K562 (cell line): Measurements from ENCODE around the gene DHX57. TPM values are rescaled to one million over a fixed set of nuclear protein-coding genes. Genes with fewer than 3 reads are reported as not detected.

Source experiments
- DDX20 ChIP-seq: fragments of 450-650 bp; IDR thresholded peaks from 2 replicates; pipeline ENCODE4 v1.6.1; 2016; ENCODE audit warnings: missing genetic modification characterization, low read depth, mild to moderate bottlenecking, missing compliant biosample characterization, moderate library complexity
- E4F1 ChIP-seq: fragments of 250-450 bp; sonication (Bioruptor Pico); IDR thresholded peaks from 2 replicates; pipeline ENCODE4 v1.5.0; 2021; ENCODE audit warnings: mild to moderate bottlenecking, borderline replicate concordance
- FOXM1 ChIP-seq, 2 experiments: fragments of 450-650 bp in 1 of 2; sonication (generic) in 1 of 2; formaldehyde crosslinking in 1 of 2; IDR thresholded peaks; 2 replicates each; pipeline versions ENCODE4 v1.6.1 to v1.9.0; 2017 to 2022; ENCODE audit warnings: low read depth in 2 of 2, mild to moderate bottlenecking in 2 of 2, missing genetic modification reagents in 1 of 2, moderate library complexity in 1 of 2
- KDM5B ChIP-seq: fragments of 200-600 bp; sonication (generic); IDR thresholded peaks from 2 replicates; pipeline ENCODE4 v1.6.1; 2012; ENCODE audit warnings: low read depth, mild to moderate bottlenecking, moderate library complexity, low read length, control low read depth, inconsistent platforms; ENCODE audit not compliant: insufficient replicate concordance
- MTF1 ChIP-seq: fragments of 250-450 bp; sonication (Bioruptor Pico); IDR thresholded peaks from 2 replicates; pipeline ENCODE4 v1.9.0; 2021; ENCODE audit warnings: moderate library complexity, mild to moderate bottlenecking, inconsistent platforms, borderline replicate concordance
- NR0B1 ChIP-seq: fragments of 450-650 bp; IDR thresholded peaks from one replicate; pipeline ENCODE4 v1.6.1; 2018; ENCODE audit warnings: mild to moderate bottlenecking, moderate library complexity; ENCODE audit not compliant: partially characterized antibody
- PHF8 ChIP-seq: fragments of 200-600 bp; sonication (generic); IDR thresholded peaks from 2 replicates; pipeline ENCODE4 v1.6.1; 2012; ENCODE audit warnings: mixed run types, mild to moderate bottlenecking, inconsistent platforms, low read length, moderate library complexity, borderline replicate concordance
- RBM14 ChIP-seq: fragments of 200-400 bp; formaldehyde crosslinking; IDR thresholded peaks from 2 replicates; pipeline ENCODE4 v1.6.1; 2018; ENCODE audit warnings: low read depth, mild to moderate bottlenecking, low read length, moderate library complexity, borderline replicate concordance; ENCODE audit not compliant: insufficient read depth
- SAP30 ChIP-seq: fragments of 200-600 bp; sonication (generic); IDR thresholded peaks from 2 replicates; pipeline ENCODE4 v1.6.1; 2012; ENCODE audit warnings: borderline replicate concordance, low read depth, mild to moderate bottlenecking, moderate library complexity, low read length, control low read depth, inconsistent platforms; ENCODE audit not compliant: insufficient read depth, poor library complexity, severe bottlenecking
- SMARCA5 ChIP-seq: fragments of 450-650 bp; IDR thresholded peaks from 2 replicates; pipeline ENCODE4 v1.6.1; 2016
- SMC3 ChIP-seq: conservative IDR thresholded peaks from 2 replicates; pipeline ENCODE4 v1.6.1; 2011; ENCODE audit warnings: low read depth, low read length, improper control_type of control experiment; ENCODE audit not compliant: insufficient read depth
- ZNF77 ChIP-seq: fragments of 250-450 bp; sonication (Bioruptor Pico); IDR thresholded peaks from 2 replicates; pipeline ENCODE4 v1.5.0; 2020
- polyA plus RNA-seq, 8 experiments: library from polyadenylated mRNA; depleted of rRNA in 4 of 8; stranded (reverse) in 5 of 8; unstranded in 3 of 8; fragments of >200 nt; fragmentation: Nextera tagmentation in 2 of 8; fragmentation: Illumina TruSeq in 1 of 8; extraction: Ambion mirVana in 2 of 8; extraction: Trizol in 1 of 8; gene quantifications; 2 replicates each; pipeline versions ENCODE4 v1.2.1 to v1.2.3, GENCODE V29; 2011 to 2014; ENCODE audit warnings: inconsistent platforms in 1 of 8, missing spikeins in 1 of 8
- total RNA-seq, 7 experiments: library from RNA; depleted of rRNA in 6 of 7; stranded (reverse); fragments of >200 nt in 6 of 7; fragmentation: Illumina TruSeq in 2 of 7; extraction: Trizol in 2 of 7; gene quantifications; 2 replicates each; pipeline versions ENCODE4 v1.2.1 to v1.2.3, GENCODE V29; 2011 to 2021; ENCODE audit warnings: low replicate concordance in 1 of 7
- TF ChIP-seq, protein P1 (sequence below): sonication (generic); formaldehyde crosslinking; IDR thresholded peaks from 2 replicates; pipeline ENCODE4 v1.8.1; 2023; ENCODE audit warnings: mild to moderate bottlenecking, missing genetic modification reagents, moderate library complexity
- TF ChIP-seq, protein P2 (sequence below), 2 experiments: fragments of 200-800 bp in 1 of 2; sonication (Bioruptor generic) in 1 of 2; sonication (generic) in 1 of 2; formaldehyde crosslinking in 1 of 2; IDR thresholded peaks in 1 of 2; conservative IDR thresholded peaks in 1 of 2; 2 replicates each; pipeline versions ENCODE4 v1.5.0 to v1.6.1; 2016 to 2020; ENCODE audit warnings: missing compliant biosample characterization in 1 of 2, missing genetic modification characterization in 1 of 2, missing genetic modification reagents in 1 of 2
- TF ChIP-seq, protein P3 (sequence below), 2 experiments: IDR thresholded peaks; 2 replicates each; pipeline ENCODE4 v1.6.1; 2011; ENCODE audit warnings: borderline replicate concordance in 1 of 2, control low read depth in 1 of 2, low read depth in 1 of 2, low read length in 1 of 2, mild to moderate bottlenecking in 1 of 2, mixed read lengths in 1 of 2, moderate library complexity in 1 of 2; ENCODE audit not compliant: insufficient read depth in 1 of 2, insufficient read length in 1 of 2, poor library complexity in 1 of 2, severe bottlenecking in 1 of 2; ENCODE audit errors: extremely low read depth in 1 of 2

The DHX57 gene
- total and polyA plus RNA-seq, 9 of the 15 experiments (the other 6 are each of a cell fraction or from before 2014, with no cell fraction given), result 7.4 to 23.6 (median 17.9) TPM

DNA sequence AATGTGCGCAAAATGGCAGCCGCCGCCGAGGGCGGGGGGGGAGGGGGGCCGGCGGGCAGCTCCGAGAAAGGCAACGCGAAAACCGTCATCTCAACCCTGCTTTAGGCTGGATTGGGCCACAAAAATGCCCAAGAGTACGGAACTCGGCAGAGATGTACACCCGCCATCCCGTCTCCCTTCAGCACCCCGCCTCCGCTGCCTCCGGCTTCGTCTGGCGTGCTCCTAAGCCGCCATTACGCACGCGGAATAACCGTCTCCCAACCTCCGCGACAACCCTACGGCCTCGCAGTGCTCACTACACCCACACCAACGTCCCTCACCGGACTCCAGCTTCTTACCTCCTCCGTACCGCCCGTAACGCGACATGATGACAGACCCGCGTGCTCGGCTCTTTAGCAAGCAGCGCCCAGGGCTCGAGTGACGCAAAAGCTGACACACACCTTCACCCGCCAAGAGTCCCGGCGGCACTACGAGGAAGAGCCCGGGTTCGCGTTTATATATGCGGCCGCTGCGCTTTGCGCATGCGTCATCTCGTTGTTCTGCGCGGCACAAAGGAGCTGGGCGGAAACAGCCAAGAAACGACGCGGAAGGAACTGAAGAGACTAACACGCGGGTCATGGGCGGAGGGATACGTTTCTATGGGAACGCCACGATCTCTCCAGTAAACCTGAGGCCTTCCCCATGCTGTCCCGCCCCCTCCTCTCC is 124.7 kb downstream of the DHX57 start, which contains the start of gene SRSF7 (continued):
- TF ChIP-seq NR0B1 (no peak), PHF8 (peak; percentile 97), ZNF77 (CRISPR knock-in tag) (peak; percentile 28; the same call in 1 of the 2 replicates), RBM14 (peak; percentile 99; the same call in 1 of the 2 replicates), SMARCA5 (peak; percentile 24; the same call in 1 of the 2 replicates), KDM5B (peak; percentile 100), MTF1 (CRISPR knock-in tag) (no peak), DDX20 (tag) (no peak), SAP30 (peak; percentile 95), SMC3 (0 out of 2 replicates have a peak, but pooled peaks have one; percentile 19), FOXM1 (IDR thresholded peaks at IDR 0.05; ENCODE audit: low read depth) (0 out of 2 replicates have a peak, but pooled peaks have one; percentile 19), FOXM1 (CRISPR knock-in tag; IDR thresholded peaks at IDR 0.05; ENCODE audit: low read depth) (peak; percentile 96; the same call in 1 of the 2 replicates), E4F1 (CRISPR knock-in tag) (no peak)
- TF ChIP-seq, protein P1, sequence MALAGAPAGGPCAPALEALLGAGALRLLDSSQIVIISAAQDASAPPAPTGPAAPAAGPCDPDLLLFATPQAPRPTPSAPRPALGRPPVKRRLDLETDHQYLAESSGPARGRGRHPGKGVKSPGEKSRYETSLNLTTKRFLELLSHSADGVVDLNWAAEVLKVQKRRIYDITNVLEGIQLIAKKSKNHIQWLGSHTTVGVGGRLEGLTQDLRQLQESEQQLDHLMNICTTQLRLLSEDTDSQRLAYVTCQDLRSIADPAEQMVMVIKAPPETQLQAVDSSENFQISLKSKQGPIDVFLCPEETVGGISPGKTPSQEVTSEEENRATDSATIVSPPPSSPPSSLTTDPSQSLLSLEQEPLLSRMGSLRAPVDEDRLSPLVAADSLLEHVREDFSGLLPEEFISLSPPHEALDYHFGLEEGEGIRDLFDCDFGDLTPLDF (CRISPR knock-in tag), result peak; percentile 94
- TF ChIP-seq, protein P2, sequence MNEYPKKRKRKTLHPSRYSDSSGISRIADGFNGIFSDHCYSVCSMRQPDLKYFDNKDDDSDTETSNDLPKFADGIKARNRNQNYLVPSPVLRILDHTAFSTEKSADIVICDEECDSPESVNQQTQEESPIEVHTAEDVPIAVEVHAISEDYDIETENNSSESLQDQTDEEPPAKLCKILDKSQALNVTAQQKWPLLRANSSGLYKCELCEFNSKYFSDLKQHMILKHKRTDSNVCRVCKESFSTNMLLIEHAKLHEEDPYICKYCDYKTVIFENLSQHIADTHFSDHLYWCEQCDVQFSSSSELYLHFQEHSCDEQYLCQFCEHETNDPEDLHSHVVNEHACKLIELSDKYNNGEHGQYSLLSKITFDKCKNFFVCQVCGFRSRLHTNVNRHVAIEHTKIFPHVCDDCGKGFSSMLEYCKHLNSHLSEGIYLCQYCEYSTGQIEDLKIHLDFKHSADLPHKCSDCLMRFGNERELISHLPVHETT (CRISPR knock-in tag; conservative IDR thresholded peaks at IDR 0.05 in 1 of 2, IDR thresholded peaks at IDR 0.05 in 1 of 2), result no peak; a peak in 1 of 4 replicates
- TF ChIP-seq, protein P3, sequence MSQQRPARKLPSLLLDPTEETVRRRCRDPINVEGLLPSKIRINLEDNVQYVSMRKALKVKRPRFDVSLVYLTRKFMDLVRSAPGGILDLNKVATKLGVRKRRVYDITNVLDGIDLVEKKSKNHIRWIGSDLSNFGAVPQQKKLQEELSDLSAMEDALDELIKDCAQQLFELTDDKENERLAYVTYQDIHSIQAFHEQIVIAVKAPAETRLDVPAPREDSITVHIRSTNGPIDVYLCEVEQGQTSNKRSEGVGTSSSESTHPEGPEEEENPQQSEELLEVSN (IDR thresholded peaks at IDR 0.05; ENCODE audit: borderline replicate concordance in 1 of 2, extremely low read depth in 1 of 2, insufficient read depth in 1 of 2, insufficient read length in 1 of 2, low read depth in 1 of 2, low read length in 1 of 2, poor library complexity in 1 of 2, severe bottlenecking in 1 of 2), result peak; percentile 82 to 89
